Measurements from ENCODE around the gene FAAP20. TPM values are rescaled to one million over a fixed set of nuclear protein-coding genes. Genes with fewer than 3 reads are reported as not detected.

The FAAP20 gene
- total RNA-seq, 1 experiment from 2014 or later, result 112 TPM

Other genes starting within 250 kb of the FAAP20 start
- 4.9 TPM for gene CFAP74, start 191.0 kb downstream of the FAAP20 start, total RNA-seq (2021; ENCODE audit: unreplicated experiment)
- 15.6 TPM for gene GABRD, start 175.4 kb downstream of the FAAP20 start, total RNA-seq (2021; ENCODE audit: unreplicated experiment)
- gene PRKCZ, start 144.4 kb downstream of the FAAP20 start, total RNA-seq (2021; ENCODE audit: unreplicated experiment), result 46.8 TPM
- gene SKI, start 33.5 kb upstream of the FAAP20 start, total RNA-seq (2021; ENCODE audit: unreplicated experiment), result 56.2 TPM
- 21.4 TPM for gene MORN1, start 196.8 kb upstream of the FAAP20 start, total RNA-seq (2021; ENCODE audit: unreplicated experiment)
- 155 TPM for gene RER1, start 197.1 kb upstream of the FAAP20 start, total RNA-seq (2021; ENCODE audit: unreplicated experiment)
- 27.9 TPM for gene PEX10, start 217.8 kb upstream of the FAAP20 start, total RNA-seq (2021; ENCODE audit: unreplicated experiment)